GM23338 (cell line): Measurements from ENCODE around the gene CD72. TPM values are rescaled to one million over a fixed set of nuclear protein-coding genes. Genes with fewer than 3 reads are reported as not detected.

Experiments used
- ATAC-seq: fragments of 200-7000 bp; cut with Tn5 transposase; 3 replicates; pipeline ENCODE4 v1.9.1; 2020
- DNase-seq: peaks from one replicate; pipeline ENCODE4 v3.0.0-alpha.2; 2015; ENCODE audit warnings: low spot score
- H2AFZ ChIP-seq: fragments of 200-600 bp; sonication (generic); 2 replicates; pipeline ENCODE4 v1.8.0; 2016; ENCODE audit warnings: antibody characterized with exemption, mild to moderate bottlenecking, moderate library complexity
- H3F3A ChIP-seq: fragments of 200-600 bp; sonication (generic); replicated peaks from 2 replicates; pipeline ENCODE4 v1.8.0; 2017; ENCODE audit warnings: antibody characterized with exemption, mixed run types, low read depth
- H3K27ac ChIP-seq: fragments of 200-600 bp; sonication (generic); 2 replicates; pipeline ENCODE4 v1.6.1; 2016; ENCODE audit warnings: low read depth
- H3K27me3 ChIP-seq: fragments of 200-600 bp; sonication (generic); 2 replicates; pipeline ENCODE4 v1.8.0; 2016; ENCODE audit warnings: mild to moderate bottlenecking, mixed run types, moderate library complexity; ENCODE audit not compliant: insufficient read depth
- H3K36me3 ChIP-seq: fragments of 200-600 bp; sonication (generic); 2 replicates; pipeline ENCODE4 v1.8.0; 2016; ENCODE audit warnings: mild to moderate bottlenecking; ENCODE audit not compliant: insufficient read depth
- H3K4me1 ChIP-seq: fragments of 200-600 bp; sonication (generic); 2 replicates; pipeline ENCODE4 v1.8.0; 2016; ENCODE audit warnings: mild to moderate bottlenecking, moderate library complexity; ENCODE audit not compliant: insufficient read depth
- H3K4me2 ChIP-seq: fragments of 200-600 bp; sonication (generic); 2 replicates; pipeline ENCODE4 v1.7.1; 2017; ENCODE audit warnings: mixed run types
- H3K4me3 ChIP-seq: fragments of 200-600 bp; sonication (generic); 2 replicates; pipeline ENCODE4 v1.6.1; 2016; ENCODE audit warnings: mixed run types
- H3K79me2 ChIP-seq: fragments of 200-600 bp; sonication (generic); replicated peaks from 2 replicates; pipeline ENCODE4 v1.8.0; 2017; ENCODE audit warnings: mild to moderate bottlenecking; ENCODE audit not compliant: insufficient read depth
- H3K9me2 ChIP-seq: fragments of 200-600 bp; sonication (generic); 2 replicates; pipeline ENCODE4 v1.8.0; 2017; ENCODE audit not compliant: insufficient read depth
- H4K20me1 ChIP-seq: fragments of 200-600 bp; sonication (generic); replicated peaks from 2 replicates; pipeline ENCODE4 v1.8.0; 2017; ENCODE audit warnings: mild to moderate bottlenecking; ENCODE audit not compliant: insufficient read depth
- H3K27ac Mint-ChIP-seq: 2 replicates; pipeline ENCODE4 v1.8.0; 2020; ENCODE audit warnings: inconsistent platforms, mild to moderate bottlenecking, moderate library complexity, mixed read lengths
- H3K27me3 Mint-ChIP-seq: 3 replicates; pipeline ENCODE4 v1.8.0; 2022; ENCODE audit warnings: low read depth, mild to moderate bottlenecking, moderate library complexity, mixed read lengths, inconsistent platforms; ENCODE audit not compliant: insufficient read depth, poor library complexity
- H3K36me3 Mint-ChIP-seq: 3 replicates; pipeline ENCODE4 v1.8.0; 2021; ENCODE audit warnings: low read depth, mild to moderate bottlenecking, inconsistent platforms, moderate library complexity, mixed read lengths
- H3K4me1 Mint-ChIP-seq: 3 replicates; pipeline ENCODE4 v1.8.0; 2020; ENCODE audit warnings: mild to moderate bottlenecking, inconsistent platforms, mixed read lengths
- H3K4me3 Mint-ChIP-seq: 3 replicates; pipeline ENCODE4 v1.8.0; 2021; ENCODE audit warnings: moderate library complexity, mild to moderate bottlenecking, inconsistent platforms, mixed read lengths
- H3K9me3 Mint-ChIP-seq: 3 replicates; pipeline ENCODE4 v1.8.0; 2020; ENCODE audit warnings: moderate library complexity, mild to moderate bottlenecking, inconsistent platforms, mixed read lengths
- CREB1 ChIP-seq: fragments of 250-450 bp; sonication (Bioruptor Pico); IDR thresholded peaks from 2 replicates; pipeline ENCODE4 v1.5.0; 2020; ENCODE audit warnings: low read depth, mild to moderate bottlenecking, moderate library complexity
- EZH2phosphoT487 ChIP-seq: fragments of 200-600 bp; sonication (generic); IDR thresholded peaks from one replicate; pipeline ENCODE4 v1.8.1; 2018; ENCODE audit warnings: antibody characterized with exemption; ENCODE audit not compliant: unreplicated experiment
- ZNF462 ChIP-seq: fragments of 250-450 bp; sonication (Bioruptor Pico); IDR thresholded peaks from 2 replicates; pipeline ENCODE4 v1.5.0; 2020; ENCODE audit warnings: mild to moderate bottlenecking, moderate library complexity
- microRNA-seq: library from miRNA; unstranded; fragments of <30 nt; microRNA quantifications from one replicate; pipeline ENCODE4, GENCODE V29; 2017
- polyA plus RNA-seq: library from polyadenylated mRNA; unstranded; fragments of >200 nt; fragmentation: Nextera tagmentation; extraction: Ambion mirVana; gene quantifications from 2 replicates; pipeline ENCODE4 v1.2.1, GENCODE V29; 2016
- small RNA-seq: library from RNA; depleted of rRNA; stranded (forward); fragments of <200 nt; gene quantifications from one replicate; pipeline ENCODE3, GENCODE V24; 2014; ENCODE audit warnings: low replicate concordance
- total RNA-seq: library from RNA; depleted of rRNA; stranded (reverse); fragments of >200 nt; shearing (Covaris generic); gene quantifications from 2 replicates; pipeline ENCODE4 v1.2.3, GENCODE V29; 2014; rRNA removed
- TF ChIP-seq, protein P1 (sequence below): IDR thresholded peaks from one replicate; pipeline ENCODE4 v1.6.1; 2018; ENCODE audit warnings: antibody characterized with exemption; ENCODE audit not compliant: unreplicated experiment

Gene CD72
- total and polyA plus RNA-seq, 2 experiments from 2014 or later, result 4.7 to 4.8 TPM

GRCh38 chr9:35561468-35562261 is 56.5 kb downstream of the CD72 start (continued):
- no peak for TF ChIP-seq ZNF462
- TF ChIP-seq, protein P1, sequence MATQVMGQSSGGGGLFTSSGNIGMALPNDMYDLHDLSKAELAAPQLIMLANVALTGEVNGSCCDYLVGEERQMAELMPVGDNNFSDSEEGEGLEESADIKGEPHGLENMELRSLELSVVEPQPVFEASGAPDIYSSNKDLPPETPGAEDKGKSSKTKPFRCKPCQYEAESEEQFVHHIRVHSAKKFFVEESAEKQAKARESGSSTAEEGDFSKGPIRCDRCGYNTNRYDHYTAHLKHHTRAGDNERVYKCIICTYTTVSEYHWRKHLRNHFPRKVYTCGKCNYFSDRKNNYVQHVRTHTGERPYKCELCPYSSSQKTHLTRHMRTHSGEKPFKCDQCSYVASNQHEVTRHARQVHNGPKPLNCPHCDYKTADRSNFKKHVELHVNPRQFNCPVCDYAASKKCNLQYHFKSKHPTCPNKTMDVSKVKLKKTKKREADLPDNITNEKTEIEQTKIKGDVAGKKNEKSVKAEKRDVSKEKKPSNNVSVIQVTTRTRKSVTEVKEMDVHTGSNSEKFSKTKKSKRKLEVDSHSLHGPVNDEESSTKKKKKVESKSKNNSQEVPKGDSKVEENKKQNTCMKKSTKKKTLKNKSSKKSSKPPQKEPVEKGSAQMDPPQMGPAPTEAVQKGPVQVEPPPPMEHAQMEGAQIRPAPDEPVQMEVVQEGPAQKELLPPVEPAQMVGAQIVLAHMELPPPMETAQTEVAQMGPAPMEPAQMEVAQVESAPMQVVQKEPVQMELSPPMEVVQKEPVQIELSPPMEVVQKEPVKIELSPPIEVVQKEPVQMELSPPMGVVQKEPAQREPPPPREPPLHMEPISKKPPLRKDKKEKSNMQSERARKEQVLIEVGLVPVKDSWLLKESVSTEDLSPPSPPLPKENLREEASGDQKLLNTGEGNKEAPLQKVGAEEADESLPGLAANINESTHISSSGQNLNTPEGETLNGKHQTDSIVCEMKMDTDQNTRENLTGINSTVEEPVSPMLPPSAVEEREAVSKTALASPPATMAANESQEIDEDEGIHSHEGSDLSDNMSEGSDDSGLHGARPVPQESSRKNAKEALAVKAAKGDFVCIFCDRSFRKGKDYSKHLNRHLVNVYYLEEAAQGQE, result no peak

DNA sequence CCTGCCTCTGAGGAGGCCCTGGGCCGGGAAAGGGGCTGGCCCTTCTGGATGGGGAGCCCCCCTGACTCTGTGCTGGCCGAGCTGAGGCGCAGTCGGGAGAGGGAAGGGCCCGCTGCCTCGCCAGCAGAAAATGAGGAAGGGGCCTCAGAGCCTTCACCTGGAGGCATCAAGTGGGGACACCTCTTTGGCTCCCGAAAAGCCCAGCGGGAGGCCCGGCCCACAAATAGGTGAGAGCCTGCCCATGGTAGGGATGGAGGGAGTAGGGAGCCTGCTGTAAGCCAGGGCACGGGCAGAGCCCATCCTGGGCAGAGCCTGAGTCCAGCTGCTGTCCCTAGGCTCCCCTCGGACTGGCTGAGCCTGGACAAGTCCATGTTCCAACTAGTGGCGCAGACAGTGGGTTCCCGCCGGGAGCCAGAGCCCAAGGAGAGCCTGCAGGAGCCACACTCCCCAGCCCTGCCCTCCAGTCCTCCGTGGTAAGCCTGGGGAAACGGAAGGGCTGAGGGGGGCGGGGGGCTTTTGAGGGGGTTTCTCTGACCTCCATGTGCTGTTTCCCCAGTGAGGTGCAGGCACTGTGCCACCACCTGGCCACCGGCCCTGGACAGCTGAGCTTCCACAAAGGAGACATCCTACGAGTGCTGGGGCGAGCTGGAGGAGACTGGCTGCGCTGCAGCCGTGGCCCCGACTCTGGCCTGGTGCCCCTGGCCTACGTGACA is 57.4 kb downstream of the CD72 start:
- Histone ChIP-seq H3K27me3 (no peaks in the 10 kb centered on the region), H3F3A (no peaks in the 10 kb centered on the region), H3K4me3 (no peak overlapping the region), H3K27ac (no peak overlapping the region), H3K9me2 (no peaks in the 10 kb centered on the region), H3K36me3 (no peaks in the 10 kb centered on the region), H3K4me1 (no peaks in the 10 kb centered on the region), H3K79me2 (no peaks in the 10 kb centered on the region), H3K4me2 (no peak overlapping the region), H2AFZ (no peak overlapping the region), H4K20me1 (no peaks in the 10 kb centered on the region; the same call in 1 of the 2 replicates)
- peaks cover 12% of the 10 kb centered on the region for H3K4me1 Mint-ChIP-seq
- TF ChIP-seq EZH2phosphoT487 (no peak), CREB1 (no peak)
- peaks cover 12% of the 10 kb centered on the region for H3K27me3 Mint-ChIP-seq
- no peak overlapping the region for H3K27ac Mint-ChIP-seq
- no peak for DNase-seq
- H3K4me3 Mint-ChIP-seq, result no peak overlapping the region
- ATAC-seq, result no peak
- peaks cover 2% of the 10 kb centered on the region; the same call in 1 of the 3 replicates for H3K36me3 Mint-ChIP-seq
- no peaks in the 10 kb centered on the region for H3K9me3 Mint-ChIP-seq

Small RNA genes within 50 kb of the gene (microRNA-seq; reads per million reads assigned to microRNA genes)
- gene MIR4667, result not detected

Small RNA genes within 50 kb of the gene (small RNA-seq; reads per million reads assigned to genes)
- not detected for gene MIR4667
- not detected for gene RMRP
- 0.07 reads per million for gene RPS29P17

Other genes with a start within 250 kb of the CD72 start
- 5.6 and 8.2 TPM in 2 replicates for gene RUSC2, start 128.3 kb downstream of the CD72 start, total RNA-seq
- 2.8 and 3.0 TPM in 2 replicates for gene RUSC2, start 128.3 kb downstream of the CD72 start, polyA plus RNA-seq
- 8.2 and 10.7 TPM in 2 replicates for gene TESK1, start 13.2 kb downstream of the CD72 start, total RNA-seq
- 6.8 and 7.3 TPM in 2 replicates for gene TESK1, start 13.2 kb downstream of the CD72 start, polyA plus RNA-seq
- 14.7 and 16.4 TPM in 2 replicates for gene SIT1, start 32.5 kb upstream of the CD72 start, total RNA-seq
- gene SIT1, start 32.5 kb upstream of the CD72 start, polyA plus RNA-seq, result 13.2 TPM in 2 replicates
- gene RMRP, start 39.6 kb upstream of the CD72 start, total RNA-seq, result 8,626 and 33,360 TPM in 2 replicates
- gene RMRP, start 39.6 kb upstream of the CD72 start, polyA plus RNA-seq, result 15.3 and 43.0 TPM in 2 replicates
- gene CCDC107, start 39.9 kb upstream of the CD72 start, total RNA-seq, result 2.4 and 6.9 TPM in 2 replicates
- gene CCDC107, start 39.9 kb upstream of the CD72 start, polyA plus RNA-seq, result 18.4 and 20.8 TPM in 2 replicates
- 16.8 and 25.7 TPM in 2 replicates for gene ARHGEF39, start 46.8 kb upstream of the CD72 start, total RNA-seq
- gene ARHGEF39, start 46.8 kb upstream of the CD72 start, polyA plus RNA-seq, result 25.2 and 31.0 TPM in 2 replicates
- gene CA9, start 55.5 kb upstream of the CD72 start, total RNA-seq, result not detected in 2 replicates
- 1.1 and 2.2 TPM in 2 replicates for gene CA9, start 55.5 kb upstream of the CD72 start, polyA plus RNA-seq
- 116 and 141 TPM in 2 replicates for gene TPM2, start 71.5 kb upstream of the CD72 start, total RNA-seq
- gene TPM2, start 71.5 kb upstream of the CD72 start, polyA plus RNA-seq, result 488 and 540 TPM in 2 replicates
- 116 and 120 TPM in 2 replicates for gene TLN1, start 113.8 kb upstream of the CD72 start, total RNA-seq
- gene TLN1, start 113.8 kb upstream of the CD72 start, polyA plus RNA-seq, result 21.5 and 26.0 TPM in 2 replicates
- 24.9 and 32.4 TPM in 2 replicates for gene CREB3, start 114.3 kb upstream of the CD72 start, total RNA-seq
- gene CREB3, start 114.3 kb upstream of the CD72 start, polyA plus RNA-seq, result 19.2 and 20.3 TPM in 2 replicates
- gene GBA2, start 130.8 kb upstream of the CD72 start, total RNA-seq, result 80.1 and 80.2 TPM in 2 replicates
- gene GBA2, start 130.8 kb upstream of the CD72 start, polyA plus RNA-seq, result 32.1 and 32.8 TPM in 2 replicates
- gene RGP1, start 130.9 kb upstream of the CD72 start, total RNA-seq, result 12.9 and 16.0 TPM in 2 replicates
- gene RGP1, start 130.9 kb upstream of the CD72 start, polyA plus RNA-seq, result 2.7 and 2.8 TPM in 2 replicates
- gene MSMP, start 135.9 kb upstream of the CD72 start, total RNA-seq, result not detected in 2 replicates
- 0.57 and 0.81 TPM in 2 replicates for gene MSMP, start 135.9 kb upstream of the CD72 start, polyA plus RNA-seq
- gene NPR2, start 173.2 kb upstream of the CD72 start, total RNA-seq, result 7.6 and 14.4 TPM in 2 replicates
- gene NPR2, start 173.2 kb upstream of the CD72 start, polyA plus RNA-seq, result 9.0 and 9.8 TPM in 2 replicates
- gene SPAG8, start 193.8 kb upstream of the CD72 start, total RNA-seq, result 0.45 TPM in 1 of 2 replicates, not detected in the other
- 0.17 and 0.45 TPM in 2 replicates for gene SPAG8, start 193.8 kb upstream of the CD72 start, polyA plus RNA-seq
- gene HINT2, start 196.6 kb upstream of the CD72 start, total RNA-seq, result 20.9 and 23.8 TPM in 2 replicates
- 69.9 and 74.5 TPM in 2 replicates for gene HINT2, start 196.6 kb upstream of the CD72 start, polyA plus RNA-seq
- gene FAM221B, start 210.3 kb upstream of the CD72 start, total RNA-seq, result not detected in 2 replicates
- 0.09 and 0.47 TPM in 2 replicates for gene FAM221B, start 210.3 kb upstream of the CD72 start, polyA plus RNA-seq
- 5.5 and 7.5 TPM in 2 replicates for gene TMEM8B, start 210.8 kb upstream of the CD72 start, total RNA-seq
- 3.6 and 4.2 TPM in 2 replicates for gene TMEM8B, start 210.8 kb upstream of the CD72 start, polyA plus RNA-seq